Mucosa of stomach (tissue), 1 donor: ENCODE measurements around the gene PARD6G.

Source experiments
- H3K27me3 ChIP-seq: one replicate; pipeline ENCODE4 v1.7.0; 2013; ENCODE audit warnings: mild to moderate bottlenecking, low read length; ENCODE audit not compliant: control insufficient read depth, insufficient read depth
- H3K36me3 ChIP-seq: one replicate; pipeline ENCODE4 v1.7.0; 2013; ENCODE audit warnings: low read length; ENCODE audit not compliant: control insufficient read depth, insufficient read depth
- H3K4me1 ChIP-seq: one replicate; pipeline ENCODE4 v1.7.0; 2013; ENCODE audit warnings: mild to moderate bottlenecking, low read length; ENCODE audit not compliant: control insufficient read depth, insufficient read depth
- H3K4me3 ChIP-seq: one replicate; pipeline ENCODE4 v1.7.0; 2013; ENCODE audit warnings: low read length
- H3K9ac ChIP-seq: one replicate; pipeline ENCODE4 v1.7.0; 2013; ENCODE audit warnings: mild to moderate bottlenecking, low read length, moderate library complexity
- H3K9me3 ChIP-seq: one replicate; pipeline ENCODE4 v1.7.0; 2013; ENCODE audit warnings: mild to moderate bottlenecking, low read length, moderate library complexity; ENCODE audit not compliant: control insufficient read depth
- donor health status: Pancreatic carcinoma.

PARD6G gene

DNA sequence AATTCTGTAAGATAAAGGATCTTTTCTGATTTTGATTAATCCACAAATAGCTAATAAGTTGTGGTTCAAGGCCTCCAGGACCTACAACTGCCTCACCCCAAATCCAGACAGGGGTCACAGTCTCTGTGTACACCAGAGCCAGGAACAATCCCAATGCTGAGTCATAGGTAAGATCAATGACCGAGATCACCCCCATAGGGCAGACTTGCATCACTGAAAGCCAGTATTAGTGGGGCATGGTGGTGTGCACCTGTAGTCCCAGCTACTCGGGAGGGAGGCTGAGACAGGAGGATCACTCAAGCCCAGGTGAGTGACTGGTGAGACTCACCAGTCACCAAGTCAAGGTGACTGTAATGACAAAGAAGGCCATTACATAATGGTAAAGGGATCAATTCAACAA, 12.9 kb downstream of the PARD6G start:
- no peaks in the 10 kb centered on the region for H3K27me3 ChIP-seq
- no peak overlapping the region for H3K9ac ChIP-seq
- no peaks in the 10 kb centered on the region for H3K36me3 ChIP-seq

DNA sequence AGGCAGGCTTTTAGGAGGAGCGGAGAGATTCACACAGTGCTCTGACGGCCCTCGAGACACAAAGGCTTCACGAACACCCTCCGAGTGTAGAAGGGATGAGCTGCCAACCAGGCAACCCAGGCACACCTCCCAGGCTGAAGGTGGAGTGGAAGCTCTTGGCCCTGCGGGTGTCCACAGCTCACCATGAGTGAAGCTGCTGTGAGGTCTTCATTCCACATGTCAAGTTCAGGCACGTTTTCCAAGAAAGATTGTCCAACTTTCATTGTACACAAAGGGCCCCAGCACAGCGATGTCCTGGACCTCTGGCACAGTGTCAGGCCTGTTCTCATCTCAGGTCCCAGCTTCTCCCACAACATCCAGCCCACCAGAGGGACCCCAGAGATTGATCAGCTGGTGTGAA, 13.4 kb downstream of the PARD6G start:
- Histone ChIP-seq H3K9me3 (no peaks in the 10 kb centered on the region), H3K9ac (no peak overlapping the region)

More for the DNA sequence above, 12.9 kb downstream of the PARD6G start:
- Histone ChIP-seq H3K9me3 (no peaks in the 10 kb centered on the region), H3K4me1 (no peaks in the 10 kb centered on the region), H3K4me3 (no peak overlapping the region)

DNA sequence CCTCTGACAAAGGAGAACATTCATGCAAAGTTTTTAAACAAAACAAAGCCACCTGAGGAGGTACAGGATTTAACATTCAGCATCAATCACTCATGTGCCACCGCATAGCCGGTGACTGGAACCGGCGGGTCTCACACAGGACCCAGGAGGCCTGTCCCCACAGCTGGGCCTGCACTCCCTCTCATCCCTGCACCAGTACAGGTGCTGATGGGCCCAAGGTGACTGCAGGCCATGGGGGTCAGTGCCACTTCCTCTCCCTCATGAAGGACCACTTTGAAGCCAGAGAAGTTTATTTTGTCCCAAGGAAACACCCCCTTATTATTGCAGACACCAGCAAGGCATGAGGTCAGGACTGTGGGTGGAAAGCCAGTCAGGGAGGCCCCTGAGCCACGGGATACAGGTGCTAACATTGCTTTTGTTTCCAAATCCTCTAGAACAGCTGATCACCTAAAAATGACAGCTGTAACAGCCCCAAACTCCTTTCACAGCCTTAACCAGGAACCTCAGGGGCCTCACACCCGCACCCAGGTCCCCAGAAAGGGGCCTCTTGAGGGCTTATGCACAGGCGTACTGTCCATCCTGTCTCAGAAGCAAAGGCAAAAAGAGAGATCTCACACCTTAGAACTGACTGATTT, 14.0 kb downstream of the PARD6G start:
- Histone ChIP-seq H3K4me1 (no peaks in the 10 kb centered on the region), H3K9ac (no peak overlapping the region), H3K27me3 (no peaks in the 10 kb centered on the region), H3K36me3 (no peaks in the 10 kb centered on the region), H3K4me3 (no peak overlapping the region), H3K9me3 (no peaks in the 10 kb centered on the region)

More for the DNA sequence above, 13.4 kb downstream of the PARD6G start:
- no peaks in the 10 kb centered on the region for H3K27me3 ChIP-seq
- H3K4me1 ChIP-seq: no peaks in the 10 kb centered on the region
- H3K4me3 ChIP-seq: no peak overlapping the region
- no peaks in the 10 kb centered on the region for H3K36me3 ChIP-seq

DNA sequence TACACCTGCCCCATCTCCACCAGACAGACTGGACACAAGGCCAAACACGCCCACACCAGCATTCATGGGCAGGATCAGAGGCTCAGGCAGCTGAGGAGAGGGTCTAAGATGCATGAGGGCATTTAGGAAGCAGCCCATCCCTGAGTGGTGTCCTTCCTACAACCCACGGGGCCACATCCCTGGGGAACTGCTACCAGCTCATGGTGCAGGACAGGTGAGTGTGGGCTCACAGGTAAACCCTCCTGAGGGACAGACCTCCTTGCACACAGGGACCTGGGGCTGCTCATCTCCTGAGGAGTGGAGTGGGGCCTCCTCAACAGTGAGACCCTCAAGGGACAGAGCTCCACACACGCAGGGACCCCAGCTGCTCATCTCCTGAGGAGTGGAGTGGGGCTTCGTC, 14.6 kb downstream of the PARD6G start:
- H3K9ac ChIP-seq: no peak overlapping the region
- no peaks in the 10 kb centered on the region for H3K4me1 ChIP-seq
- no peaks in the 10 kb centered on the region for H3K36me3 ChIP-seq
- H3K4me3 ChIP-seq: no peak overlapping the region
- no peaks in the 10 kb centered on the region for H3K9me3 ChIP-seq
- H3K27me3 ChIP-seq: no peaks in the 10 kb centered on the region

DNA sequence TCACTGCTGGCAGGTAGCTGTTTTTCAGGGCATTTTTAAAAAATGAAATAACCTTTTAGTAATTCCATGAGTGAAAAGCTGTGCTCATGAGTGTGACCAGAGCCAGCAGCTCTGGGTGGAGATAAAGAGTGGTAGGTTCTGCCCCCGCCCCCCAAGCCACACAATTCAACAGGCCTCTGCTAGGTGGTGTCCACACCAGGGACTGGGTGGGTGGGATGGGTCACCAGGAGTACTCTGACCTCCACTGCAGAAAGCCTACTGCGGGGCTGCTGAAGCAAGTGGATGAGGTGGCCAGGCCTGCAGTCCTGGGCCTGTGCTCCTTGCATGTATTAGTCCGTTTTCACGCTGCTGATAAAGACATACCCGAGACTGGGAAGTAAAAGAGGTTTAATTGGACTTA, 15.3 kb downstream of the PARD6G start:
- no peak overlapping the region for H3K9ac ChIP-seq
- no peaks in the 10 kb centered on the region for H3K27me3 ChIP-seq
- H3K9me3 ChIP-seq: no peaks in the 10 kb centered on the region
- no peaks in the 10 kb centered on the region for H3K36me3 ChIP-seq
- no peak overlapping the region for H3K4me3 ChIP-seq
- H3K4me1 ChIP-seq: no peaks in the 10 kb centered on the region

DNA sequence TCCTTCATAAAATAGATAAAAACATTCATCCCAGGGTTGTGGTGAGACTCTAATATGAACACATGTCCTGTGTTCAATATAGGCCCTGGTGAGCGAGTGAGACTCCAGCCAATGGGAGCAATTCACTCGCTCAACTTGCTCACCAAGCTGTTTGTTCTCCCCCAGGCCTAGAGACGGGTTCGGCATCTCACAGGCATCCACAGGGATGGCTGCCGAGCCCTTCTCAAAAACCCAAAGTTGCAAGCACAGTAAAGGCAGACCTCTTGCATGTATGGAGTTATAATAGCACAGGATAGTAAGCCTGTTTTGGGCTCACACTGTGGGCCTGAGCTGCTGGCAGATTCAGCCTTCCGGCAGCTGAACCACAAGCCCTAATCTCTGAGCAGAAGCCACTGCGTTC, 15.7 kb downstream of the PARD6G start:
- Histone ChIP-seq H3K36me3 (no peaks in the 10 kb centered on the region), H3K9me3 (no peaks in the 10 kb centered on the region), H3K4me3 (no peak overlapping the region), H3K9ac (no peak overlapping the region), H3K4me1 (no peaks in the 10 kb centered on the region), H3K27me3 (no peaks in the 10 kb centered on the region)

DNA sequence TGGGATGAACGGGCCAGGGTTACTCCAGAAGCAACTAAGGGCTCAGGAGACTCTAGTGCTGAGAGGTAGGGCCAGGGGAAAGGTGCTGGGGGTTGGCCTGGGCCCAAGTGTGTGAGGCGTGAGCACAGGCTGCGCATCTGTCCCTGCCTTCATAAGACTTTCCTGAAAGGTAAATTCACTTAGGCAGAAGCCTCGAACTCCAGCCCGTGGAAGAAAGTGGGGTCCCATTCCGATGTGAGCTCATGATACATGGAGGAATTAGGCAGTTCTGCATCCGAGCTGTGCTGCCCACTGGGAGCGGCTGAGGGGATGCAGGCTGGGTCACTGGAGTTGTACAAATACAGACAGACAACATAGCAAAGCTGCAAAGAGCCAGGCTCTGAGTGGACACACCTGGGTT, 16.2 kb downstream of the PARD6G start:
- H3K4me3 ChIP-seq: no peak overlapping the region
- H3K27me3 ChIP-seq: no peaks in the 10 kb centered on the region
- H3K9ac ChIP-seq: no peak overlapping the region
- H3K9me3 ChIP-seq: no peaks in the 10 kb centered on the region
- H3K4me1 ChIP-seq: no peaks in the 10 kb centered on the region
- no peaks in the 10 kb centered on the region for H3K36me3 ChIP-seq

DNA sequence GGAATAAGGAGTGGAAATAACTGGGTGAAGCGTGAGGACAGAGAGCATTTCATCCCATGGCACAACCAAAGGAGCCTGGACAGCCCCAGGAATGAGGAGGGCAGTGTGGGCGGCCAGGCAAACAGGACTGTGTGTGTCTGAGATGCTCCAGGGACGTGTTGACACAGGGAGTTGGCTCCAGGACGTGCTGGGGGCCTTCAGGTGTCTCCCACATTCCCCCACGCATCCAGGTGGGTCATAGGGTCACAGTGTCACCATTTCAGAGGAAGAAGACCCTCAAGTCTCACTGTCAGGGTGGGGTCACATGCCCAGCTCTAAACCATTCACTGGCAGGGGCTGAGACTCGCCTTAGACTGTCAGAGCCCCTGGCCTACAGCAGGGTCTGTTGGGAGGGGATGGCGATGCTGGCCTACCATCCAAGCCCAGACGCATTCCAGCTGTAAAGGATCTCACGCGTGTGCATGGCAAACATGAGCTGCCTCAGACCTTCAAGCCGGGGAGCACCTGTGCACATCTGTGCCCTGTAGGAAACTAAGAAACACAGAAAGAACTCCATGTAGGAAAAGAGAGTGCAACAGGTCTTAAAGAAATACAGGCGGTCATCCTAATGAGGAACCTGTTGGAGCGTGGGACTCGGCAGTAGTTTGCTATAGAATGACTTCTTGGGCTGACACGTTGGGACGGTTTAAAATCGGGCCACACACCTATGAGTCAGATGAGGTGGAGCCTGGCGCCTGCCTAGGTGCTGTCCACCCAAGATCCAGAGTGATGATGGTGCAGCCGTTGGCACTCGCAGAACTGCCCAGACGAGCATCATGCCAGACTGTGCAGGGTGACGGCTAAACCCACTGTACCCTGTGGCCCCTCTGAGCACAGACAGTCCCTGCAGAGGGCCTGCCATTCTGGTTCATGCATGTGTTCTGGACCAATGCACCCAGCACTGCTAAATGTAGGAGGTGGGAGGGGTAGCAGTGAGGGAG, 17.3 kb downstream of the PARD6G start:
- Histone ChIP-seq H3K36me3 (no peaks in the 10 kb centered on the region), H3K4me3 (no peak overlapping the region), H3K27me3 (no peaks in the 10 kb centered on the region), H3K9me3 (no peaks in the 10 kb centered on the region), H3K4me1 (no peaks in the 10 kb centered on the region), H3K9ac (no peak overlapping the region)

DNA sequence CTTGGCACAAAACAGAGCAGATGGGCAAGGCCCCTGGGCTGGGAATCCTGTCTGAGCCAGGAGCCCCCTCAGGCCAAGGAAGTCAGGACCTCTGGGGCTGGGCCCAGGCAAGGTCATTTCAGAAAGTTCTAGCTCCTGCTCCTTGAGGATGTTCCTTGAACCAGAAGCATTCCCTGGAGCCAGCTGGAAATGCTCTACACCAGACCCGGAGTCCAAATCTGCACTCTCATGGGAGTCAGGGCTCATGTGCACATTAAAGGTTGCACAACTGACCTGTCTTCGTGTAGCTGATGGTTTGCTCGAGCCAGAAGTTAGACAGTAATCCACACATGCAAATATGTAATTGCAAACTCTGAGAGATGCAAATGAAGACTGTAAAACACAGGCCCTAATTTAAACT, 18.0 kb downstream of the PARD6G start:
- H3K36me3 ChIP-seq: no peaks in the 10 kb centered on the region
- no peaks in the 10 kb centered on the region for H3K9me3 ChIP-seq
- H3K4me1 ChIP-seq: no peaks in the 10 kb centered on the region
- no peak overlapping the region for H3K9ac ChIP-seq
- no peaks in the 10 kb centered on the region for H3K27me3 ChIP-seq
- no peak overlapping the region for H3K4me3 ChIP-seq

DNA sequence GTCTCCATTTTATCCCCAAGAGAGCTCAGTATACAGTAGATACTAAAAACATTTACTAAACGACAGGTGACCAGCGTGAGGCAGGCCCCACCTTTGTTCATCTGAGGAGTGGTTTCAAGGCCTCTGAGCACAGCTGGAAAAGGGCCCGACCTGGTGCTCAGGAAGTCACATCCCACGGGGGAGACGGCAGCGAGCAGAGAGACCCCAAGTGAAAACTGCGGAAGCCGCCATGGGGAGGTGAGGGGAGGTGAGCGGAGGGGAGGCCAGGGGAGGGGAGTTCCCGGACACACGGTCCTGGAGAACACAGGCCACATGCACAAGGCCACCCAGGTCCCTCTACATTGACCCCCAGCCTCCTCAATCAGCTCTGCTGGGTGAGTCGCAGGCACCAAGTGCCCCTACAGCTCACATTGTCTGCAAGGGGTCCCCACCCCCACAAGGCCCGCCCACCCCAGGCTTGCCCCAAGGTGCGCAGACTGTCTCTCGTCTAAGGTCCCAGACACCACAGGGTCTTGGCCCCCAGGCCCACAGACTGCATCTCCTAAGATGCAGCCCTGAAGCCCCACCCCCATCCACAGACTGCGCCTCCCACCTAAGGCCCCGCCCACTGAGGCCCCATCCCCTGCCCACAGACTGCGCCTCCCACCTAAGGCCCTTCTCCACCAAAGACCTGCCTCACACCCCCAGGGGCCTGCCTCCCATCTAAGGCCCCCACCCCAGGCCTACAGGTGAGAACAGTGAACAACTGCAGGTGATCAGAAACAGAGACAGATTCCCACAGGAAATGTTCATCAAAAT, 19.1 kb downstream of the PARD6G start:
- no peak overlapping the region for H3K9ac ChIP-seq
- H3K36me3 ChIP-seq: no peaks in the 10 kb centered on the region
- H3K4me1 ChIP-seq: no peaks in the 10 kb centered on the region
- no peaks in the 10 kb centered on the region for H3K9me3 ChIP-seq
- no peaks in the 10 kb centered on the region for H3K27me3 ChIP-seq
- no peak overlapping the region for H3K4me3 ChIP-seq

DNA sequence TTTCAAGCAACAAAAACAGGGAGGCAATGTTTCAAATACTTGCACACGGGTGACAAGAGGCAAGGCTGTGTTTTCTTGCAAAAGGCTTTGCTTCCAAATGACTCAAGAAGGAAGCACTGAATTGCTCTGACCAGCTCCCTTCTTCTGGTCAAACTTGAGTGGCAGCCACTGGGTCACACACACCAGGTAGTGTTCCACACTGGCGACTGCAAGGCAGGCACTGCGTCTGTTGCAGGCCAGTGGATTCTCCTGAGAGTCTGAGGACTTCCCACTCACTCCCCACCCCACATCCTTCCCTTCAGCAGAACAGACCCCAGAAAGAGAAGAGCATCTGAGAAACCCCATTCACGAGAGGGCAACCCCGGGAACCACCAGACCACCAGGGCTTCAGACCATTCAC, 19.8 kb downstream of the PARD6G start:
- H3K9ac ChIP-seq: no peak overlapping the region
- no peaks in the 10 kb centered on the region for H3K4me1 ChIP-seq
- H3K4me3 ChIP-seq: no peak overlapping the region
- no peaks in the 10 kb centered on the region for H3K36me3 ChIP-seq
- H3K9me3 ChIP-seq: no peaks in the 10 kb centered on the region
- no peaks in the 10 kb centered on the region for H3K27me3 ChIP-seq

DNA sequence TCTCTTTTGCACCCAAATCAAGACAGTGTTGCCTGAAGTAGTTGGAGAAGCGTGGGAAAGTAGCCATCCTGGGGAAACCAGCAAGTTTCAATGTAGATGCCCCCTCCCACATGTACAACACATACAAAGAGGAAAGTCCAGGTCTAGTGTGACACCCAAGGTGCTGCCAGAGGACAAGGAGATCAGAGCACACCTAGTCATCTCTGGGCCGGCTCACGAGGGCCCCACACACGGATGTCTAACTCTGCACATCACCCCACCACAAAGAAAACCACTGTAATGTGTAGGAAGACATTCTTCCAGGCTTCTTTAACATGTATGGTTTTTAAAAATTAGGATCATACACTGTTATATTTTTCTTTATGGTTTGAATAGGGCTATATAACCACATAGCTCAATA, 21.6 kb downstream of the PARD6G start:
- H3K9me3 ChIP-seq: no peaks in the 10 kb centered on the region
- H3K36me3 ChIP-seq: no peaks in the 10 kb centered on the region
- H3K4me3 ChIP-seq: no peak overlapping the region
- H3K27me3 ChIP-seq: no peaks in the 10 kb centered on the region
- no peak overlapping the region for H3K9ac ChIP-seq
- no peaks in the 10 kb centered on the region for H3K4me1 ChIP-seq
